HG02973 (cell line): ENCODE measurements around the gene SMLR1.
"Not testable (repeated sequence)": the region's sequence is repeated elsewhere in the genome, so short reads cannot be mapped to it uniquely, and the experiment has no call there.

Experiments used
- ATAC-seq: cut with Tn5 transposase; IDR thresholded peaks from one replicate; pipeline ENCODE4 v1.9.1; 2021; ENCODE audit warnings: moderate library complexity; ENCODE audit not compliant: unreplicated experiment

SMLR1 gene

DNA sequence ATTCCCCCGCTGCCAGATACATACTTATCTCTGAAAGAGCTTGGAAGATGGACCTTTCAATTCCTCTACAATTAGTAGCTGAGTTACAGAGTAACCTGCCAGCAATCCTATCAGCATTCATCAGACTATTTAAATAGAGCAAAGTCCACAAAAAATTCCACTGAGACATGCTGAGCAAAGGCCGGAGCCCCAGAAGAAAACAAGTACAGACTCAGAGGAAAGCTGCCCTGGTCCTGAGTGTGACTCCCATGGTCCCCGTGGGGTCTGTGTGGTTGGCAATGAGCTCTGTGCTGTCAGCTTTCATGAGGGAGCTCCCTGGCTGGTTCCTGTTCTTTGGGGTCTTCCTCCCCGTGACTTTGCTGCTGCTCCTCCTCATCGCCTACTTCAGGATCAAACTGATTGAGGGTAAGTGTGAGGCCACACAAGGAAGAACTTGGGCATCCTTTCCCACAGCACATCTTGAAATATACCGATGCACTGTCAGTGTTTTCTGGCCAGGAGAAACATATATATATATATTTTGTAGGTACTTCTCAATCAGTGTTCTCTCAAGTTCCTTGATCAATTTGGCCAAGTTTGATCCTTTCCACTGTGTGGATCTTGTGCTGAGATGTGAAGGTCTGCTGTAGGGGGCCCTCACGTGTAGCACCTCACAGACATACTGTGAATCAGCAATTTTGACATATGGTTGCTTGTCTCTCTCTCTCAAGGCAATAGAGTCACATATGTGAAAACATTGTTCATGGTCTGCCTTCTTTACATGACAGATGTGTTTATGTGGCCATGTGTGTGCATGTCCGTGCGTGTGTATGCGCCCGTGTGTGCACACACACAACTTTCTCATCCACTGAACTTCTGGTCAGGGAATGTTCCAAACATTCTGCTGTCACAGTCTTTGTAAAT is at the start of gene SMLR1:
Gene SMLR1 (plus strand): TSS at position 160 of the 903 bp plus-strand sequence. CDS start 8 bp downstream, at position 168.
- ATAC-seq: no peak

- no peak for ATAC-seq
Observed at GRCh38 chr6:130778946-130779657, 48.1 kb upstream of the SMLR1 start.

DNA sequence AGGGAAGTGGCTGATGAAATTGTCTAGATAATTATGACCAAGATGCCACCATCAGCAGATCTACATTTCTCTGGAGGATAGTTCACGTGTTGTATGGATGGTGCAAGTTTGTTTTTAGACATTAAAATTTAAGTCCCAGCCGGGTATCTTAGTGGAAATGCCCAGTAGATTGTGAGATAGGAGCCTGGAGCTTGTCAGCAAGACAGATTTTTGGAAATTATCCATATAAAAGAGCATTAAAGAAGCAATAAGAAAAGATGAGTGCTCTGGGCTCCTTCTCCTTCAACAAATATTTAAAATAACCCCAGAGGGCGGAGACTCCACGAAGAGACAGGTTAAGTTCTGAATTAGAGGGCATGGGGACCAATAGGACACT is 47.6 kb upstream of the SMLR1 start:
- ATAC-seq: no peak

DNA sequence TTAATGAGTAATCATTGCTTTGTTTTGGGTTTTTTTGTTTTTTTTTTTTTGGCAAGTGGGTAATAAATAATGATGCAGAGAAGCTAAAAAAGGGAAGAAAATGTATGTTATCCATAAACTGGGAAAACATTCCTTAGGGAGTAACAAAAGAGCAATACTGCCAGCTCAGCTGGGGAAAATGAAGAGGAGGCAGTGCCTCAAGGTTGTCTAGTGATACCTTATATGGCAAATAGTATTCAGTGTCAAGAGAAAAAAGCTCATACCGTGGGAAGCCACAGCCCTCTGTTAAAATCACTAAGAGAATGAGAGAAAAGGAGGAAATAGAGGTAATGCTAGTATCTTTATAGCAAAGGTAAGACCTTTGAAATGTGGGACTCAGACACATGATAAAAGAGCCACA is 47.1 kb upstream of the SMLR1 start:
- no peak for ATAC-seq

- ATAC-seq: no peak
Observed at GRCh38 chr6:130781557-130781956, 45.6 kb upstream of the SMLR1 start.

DNA sequence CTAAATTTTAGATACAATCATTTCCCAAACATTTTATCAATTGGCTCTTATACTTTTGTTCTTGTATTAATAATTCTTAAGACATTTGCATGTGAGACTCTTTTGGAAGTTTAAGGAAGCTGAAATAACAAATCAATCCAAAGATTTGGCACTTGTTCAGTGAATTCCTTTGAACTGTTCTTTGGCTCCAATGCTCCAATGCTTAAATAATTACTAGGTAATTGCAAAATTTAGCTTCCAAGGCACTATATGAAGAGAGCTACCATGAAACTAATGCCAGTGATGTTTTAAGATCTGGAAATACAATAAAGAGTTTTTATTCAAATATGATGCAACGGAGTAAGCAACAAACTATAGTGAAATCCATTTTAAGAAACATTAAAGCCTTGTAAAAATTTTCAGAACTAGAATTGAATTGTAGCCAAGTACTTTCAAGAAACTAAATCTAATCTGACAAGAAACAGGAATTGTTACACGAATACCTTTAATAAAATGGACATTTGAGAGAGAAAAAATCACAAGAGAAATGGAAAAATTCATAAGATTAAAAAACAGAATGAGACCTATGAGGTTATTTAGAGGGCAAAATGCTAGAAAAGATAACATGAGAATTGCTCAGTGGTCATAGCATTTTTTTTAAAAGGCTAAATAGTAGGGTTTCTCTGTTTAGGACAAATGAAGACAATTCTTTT is 43.6 kb upstream of the SMLR1 start:
- ATAC-seq: no peak

GRCh38 chr6:130787726-130788500 is 39.3 kb upstream of the SMLR1 start:
- no peak for ATAC-seq

DNA sequence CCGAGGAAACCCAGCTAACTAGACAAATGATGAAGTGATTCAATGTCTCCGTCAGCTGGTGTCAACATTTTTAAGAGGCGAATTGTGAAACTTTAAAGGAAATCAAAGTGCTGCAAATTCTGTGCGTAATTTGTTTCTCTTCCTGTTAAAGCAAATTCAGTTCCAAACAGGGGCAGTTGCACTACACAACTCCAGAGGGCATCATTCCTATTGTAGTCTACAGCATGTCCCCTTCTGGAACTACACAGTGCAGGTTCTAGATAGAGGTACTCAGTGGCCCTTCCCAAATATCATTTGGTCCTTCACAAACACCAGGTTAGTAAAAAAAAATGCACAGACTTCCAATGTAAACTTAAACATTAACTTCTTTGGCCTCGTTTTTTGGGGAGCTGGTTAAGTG is 38.3 kb upstream of the SMLR1 start:
- no peak for ATAC-seq

DNA sequence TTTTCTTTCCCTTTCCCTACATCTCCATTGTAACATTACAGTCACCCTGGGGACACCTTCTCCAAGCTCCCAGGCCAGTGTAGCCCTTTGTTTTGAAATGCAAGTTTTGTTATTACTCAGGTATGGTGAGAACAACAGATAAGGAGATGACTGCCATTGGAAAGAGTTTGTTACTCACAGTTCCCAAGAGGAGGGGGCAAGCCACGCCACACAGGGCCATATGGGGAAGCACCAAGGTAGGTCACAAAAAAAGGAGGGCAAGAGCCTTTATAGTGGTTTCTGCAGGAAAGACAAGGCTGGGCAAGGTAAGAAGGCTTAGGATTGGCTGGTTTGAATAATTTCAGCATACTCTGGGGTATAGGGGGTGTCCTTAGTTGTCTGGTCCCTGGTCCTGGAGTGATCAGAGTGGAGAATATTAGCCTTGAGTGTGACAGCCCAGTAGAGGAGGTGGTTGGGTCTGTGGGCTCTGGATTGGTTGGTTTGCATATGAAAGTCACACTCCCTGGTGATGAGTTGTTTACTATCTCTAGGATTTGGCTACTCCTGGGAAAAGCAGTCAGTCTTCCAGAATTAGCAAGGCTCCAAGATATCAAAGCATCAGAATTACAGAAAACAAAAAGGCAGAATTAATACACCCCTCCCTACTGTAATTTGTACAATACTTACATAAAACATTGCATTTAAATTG is 33.1 kb upstream of the SMLR1 start:
- no peak for ATAC-seq

- no peak for ATAC-seq
Observed at GRCh38 chr6:130794738-130795137, 32.5 kb upstream of the SMLR1 start.

DNA sequence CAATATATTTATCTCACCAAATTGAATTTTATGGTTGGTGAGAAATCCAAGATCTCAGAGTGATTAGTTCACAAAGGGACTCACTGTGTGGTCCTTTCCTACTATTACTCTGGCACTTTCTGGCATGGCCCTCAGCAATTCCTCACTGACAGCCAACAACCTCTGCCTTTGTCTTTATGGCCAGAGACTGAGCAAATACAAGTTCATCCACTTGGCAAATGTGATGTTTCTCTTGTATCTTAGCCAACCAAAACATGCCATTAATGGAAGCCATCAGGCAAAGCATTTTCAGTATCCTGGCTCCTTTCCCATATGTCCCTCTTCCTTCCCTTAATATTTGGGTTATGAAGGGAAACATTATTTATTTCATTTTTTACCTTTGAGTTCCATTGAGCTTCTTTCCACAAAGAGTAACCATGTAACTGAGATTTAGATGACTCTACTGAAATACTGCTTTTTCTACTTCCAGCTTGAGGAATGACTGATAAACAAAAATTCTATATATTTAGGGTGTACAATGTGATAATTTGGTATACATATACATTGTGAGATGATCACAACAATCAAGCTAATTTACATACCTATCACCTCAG is 30.8 kb upstream of the SMLR1 start:
- no peak for ATAC-seq

DNA sequence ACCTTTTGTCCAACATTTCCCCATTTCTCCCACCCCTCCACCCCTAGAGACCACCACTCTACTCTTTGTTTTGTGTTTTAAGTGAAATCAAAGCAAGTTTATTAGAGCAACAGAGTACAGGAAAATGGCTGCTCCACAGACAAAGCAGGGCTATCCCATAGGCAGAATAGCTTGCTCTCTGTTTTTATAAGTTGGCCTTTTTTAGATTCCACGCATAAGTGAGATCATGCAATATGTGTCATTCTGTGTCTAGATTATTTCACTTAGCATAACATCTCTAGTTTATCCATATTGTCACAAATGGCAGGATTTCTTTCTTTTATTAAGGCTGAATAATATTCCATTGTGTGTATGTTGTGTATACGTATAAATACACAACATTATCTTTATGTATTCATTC is 30.1 kb upstream of the SMLR1 start:
- no peak for ATAC-seq

DNA sequence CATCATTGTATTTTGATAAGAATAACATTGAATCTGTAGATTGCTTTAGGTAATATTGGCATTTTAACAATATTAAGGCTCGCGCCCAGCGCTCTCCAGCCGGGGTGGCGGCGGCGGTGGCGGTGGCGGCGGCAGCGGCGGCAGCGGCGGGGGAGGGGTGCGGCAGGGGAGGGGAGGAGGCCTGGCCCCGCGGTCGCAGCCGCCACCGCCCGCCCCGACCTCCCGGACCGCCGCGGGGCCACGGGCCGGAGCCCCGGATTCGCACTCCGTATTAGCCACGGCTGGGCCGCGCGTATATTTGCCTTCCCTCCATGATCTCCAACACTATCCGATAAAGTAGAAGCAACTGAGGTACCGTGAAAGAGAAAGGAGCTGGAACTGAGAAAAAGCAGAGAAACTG is 25.8 kb upstream of the SMLR1 start:
- not testable (repeated sequence) for ATAC-seq

DNA sequence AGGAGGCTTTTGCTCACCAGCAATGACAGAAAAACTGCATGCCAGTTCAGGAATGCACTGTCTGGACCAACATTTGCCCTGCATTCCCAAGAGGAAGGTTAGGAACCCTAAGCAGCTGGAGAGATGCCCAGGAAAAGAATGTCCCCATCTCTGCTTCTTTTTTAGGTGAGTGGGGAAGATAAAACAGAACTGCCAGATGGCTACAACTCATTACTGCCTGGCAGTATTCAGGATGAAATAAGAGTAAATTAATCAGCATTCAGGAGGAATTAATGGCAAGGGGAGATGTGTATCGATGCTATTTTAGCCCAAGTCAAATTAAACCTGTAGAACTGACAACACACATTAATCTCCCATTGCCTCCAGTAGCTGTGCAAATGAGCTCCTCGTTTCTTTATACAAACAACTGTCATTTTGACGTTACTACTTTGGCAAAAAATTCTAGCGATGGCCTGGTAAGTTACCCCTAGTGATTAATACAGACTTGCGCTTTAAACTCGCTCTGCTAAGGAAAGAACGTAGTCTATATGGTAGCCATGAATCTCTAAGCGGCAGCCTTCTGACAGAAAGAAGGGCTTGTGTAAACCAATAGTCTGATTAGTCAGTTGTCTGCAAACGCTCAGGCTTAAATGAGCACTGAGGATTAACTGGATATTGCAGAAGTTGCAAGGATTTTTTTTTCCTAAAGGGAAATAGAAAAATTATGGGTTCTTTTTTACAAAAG is 16.7 kb upstream of the SMLR1 start:
- no peak for ATAC-seq

DNA sequence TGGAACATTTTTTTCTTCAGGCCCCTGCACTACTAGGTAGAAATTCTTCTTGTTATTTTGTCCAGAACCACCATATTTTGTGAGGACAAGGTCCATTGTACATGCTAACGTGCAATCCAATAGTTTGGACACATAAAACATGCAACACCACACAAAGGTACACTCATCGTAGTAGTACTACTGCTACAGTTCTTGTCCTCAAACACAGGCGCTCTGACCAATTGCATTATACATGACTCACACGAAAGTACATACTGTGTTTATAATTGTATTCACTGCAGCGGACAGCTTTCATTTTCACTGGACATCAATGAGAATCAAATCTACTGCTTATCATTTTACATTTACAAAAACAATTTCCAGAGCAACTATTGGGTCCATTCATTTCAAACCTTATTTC is 15.3 kb upstream of the SMLR1 start:
- no peak for ATAC-seq

GRCh38 chr6:130814506-130814905 is 12.7 kb upstream of the SMLR1 start:
- ATAC-seq: no peak

- no peak for ATAC-seq
Observed at GRCh38 chr6:130815200-130816071, 11.8 kb upstream of the SMLR1 start.

DNA sequence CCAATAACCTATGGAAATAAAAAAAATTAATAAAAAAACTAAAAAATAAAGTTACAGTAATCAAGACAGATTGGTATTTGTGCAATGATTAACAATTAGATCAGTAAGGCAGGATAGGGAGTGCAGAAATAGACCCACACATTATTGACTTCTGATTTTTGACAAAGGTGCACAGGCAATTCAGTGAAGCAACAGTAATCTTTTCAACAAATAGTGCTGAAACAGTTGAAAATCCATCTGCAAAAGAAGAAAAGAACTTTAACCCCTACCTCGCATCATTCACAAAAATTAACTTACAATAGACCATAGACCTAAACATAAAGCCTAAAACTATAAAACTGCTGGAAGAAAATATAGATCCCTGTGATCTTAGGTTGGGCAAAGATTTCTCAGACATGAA is 4.5 kb upstream of the SMLR1 start:
- ATAC-seq: no peak
